ENCODE data around the gene MINDY2. TPM values are rescaled to one million over a fixed set of nuclear protein-coding genes. Genes with fewer than 3 reads are reported as not detected.

Gene MINDY2
- total RNA-seq, 2 donors from 2014 or later = 26.6 to 32.5 TPM

GRCh38 chr15:58748040-58748851, 22.9 kb upstream of the MINDY2 start:
- Histone ChIP-seq H3K9me3 (ENCODE audit: control insufficient read depth, low read length) (no peaks in the 10 kb centered on the region), H3K36me3 (ENCODE audit: control insufficient read depth, insufficient read depth, low read length) (no peaks in the 10 kb centered on the region), H3K9ac (ENCODE audit: extremely low read depth, low read length, poor library complexity, severe bottlenecking) (peak overlapping the region; percentile 68), H3K27ac (ENCODE audit: low read depth, low read length) (peak overlapping the region; percentile 97), H3K4me1 (ENCODE audit: control insufficient read depth, insufficient read depth, low read length) (peaks cover 4% of the 10 kb centered on the region), H3K27me3 (ENCODE audit: control insufficient read depth, insufficient read depth, low read length, poor library complexity, severe bottlenecking) (no peaks in the 10 kb centered on the region), H3K4me3 (ENCODE audit: low read length) (peak overlapping the region; percentile 96)
- H3K27ac Mint-ChIP-seq = peak overlapping the region; percentile 99
- no peak for TF ChIP-seq CTCF (conservative IDR thresholded peaks at IDR 0.05)
- no peaks in the 10 kb centered on the region for H3K27me3 Mint-ChIP-seq (ENCODE audit: insufficient read depth)
- no peak for DNase-seq
- H3K4me3 Mint-ChIP-seq = peak overlapping the region; percentile 99
- no peaks in the 10 kb centered on the region for H3K9me3 Mint-ChIP-seq
- H3K36me3 Mint-ChIP-seq (ENCODE audit: low read depth) = no peaks in the 10 kb centered on the region
- H3K4me1 Mint-ChIP-seq = peaks cover 33% of the 10 kb centered on the region
- WGBS, 2 experiments (ENCODE audit: insufficient coverage in 1 of 2, insufficient read length in 1 of 2) = 11 to 12% methylated on average over 7 to 13 of the region's 14 CpGs

- DNase-seq = peak; percentile 79
- H3K4me3 Mint-ChIP-seq = peak overlapping the region; percentile 99
- no peak for TF ChIP-seq CTCF (conservative IDR thresholded peaks at IDR 0.05)
- peak overlapping the region; percentile 99 for H3K27ac Mint-ChIP-seq
- H3K4me1 Mint-ChIP-seq = peaks cover 29% of the 10 kb centered on the region
- H3K27me3 Mint-ChIP-seq (ENCODE audit: insufficient read depth) = no peaks in the 10 kb centered on the region
- Histone ChIP-seq H3K27ac (ENCODE audit: low read depth, low read length) (peak overlapping the region; percentile 97), H3K9ac (ENCODE audit: extremely low read depth, low read length, poor library complexity, severe bottlenecking) (peak overlapping the region; percentile 68), H3K27me3 (ENCODE audit: control insufficient read depth, insufficient read depth, low read length, poor library complexity, severe bottlenecking) (no peaks in the 10 kb centered on the region), H3K4me1 (ENCODE audit: control insufficient read depth, insufficient read depth, low read length) (peaks cover 4% of the 10 kb centered on the region), H3K9me3 (ENCODE audit: control insufficient read depth, low read length) (no peaks in the 10 kb centered on the region), H3K4me3 (ENCODE audit: low read length) (peak overlapping the region; percentile 96), H3K36me3 (ENCODE audit: control insufficient read depth, insufficient read depth, low read length) (no peaks in the 10 kb centered on the region)
- H3K9me3 Mint-ChIP-seq = no peaks in the 10 kb centered on the region
- 0% methylated on average over 24 to 81 of the region's 81 CpGs for WGBS, 2 experiments (ENCODE audit: insufficient coverage in 1 of 2, insufficient read length in 1 of 2)
- H3K36me3 Mint-ChIP-seq (ENCODE audit: low read depth) = no peaks in the 10 kb centered on the region
Observed at GRCh38 chr15:58748852-58749531, 22.1 kb upstream of the MINDY2 start.

- no peaks in the 10 kb centered on the region for H3K27me3 Mint-ChIP-seq (ENCODE audit: insufficient read depth)
- peak within 1 kb of the TSS; percentile 99 for H3K4me3 Mint-ChIP-seq
- Histone ChIP-seq H3K4me1 (ENCODE audit: control insufficient read depth, insufficient read depth, low read length) (peaks cover 4% of the 10 kb centered on the region), H3K36me3 (ENCODE audit: control insufficient read depth, insufficient read depth, low read length) (no peaks in the 10 kb centered on the region), H3K27me3 (ENCODE audit: control insufficient read depth, insufficient read depth, low read length, poor library complexity, severe bottlenecking) (no peaks in the 10 kb centered on the region), H3K9ac (ENCODE audit: extremely low read depth, low read length, poor library complexity, severe bottlenecking) (peak within 1 kb of the TSS; percentile 68), H3K4me3 (ENCODE audit: low read length) (peak within 1 kb of the TSS; percentile 96), H3K9me3 (ENCODE audit: control insufficient read depth, low read length) (no peaks in the 10 kb centered on the region), H3K27ac (ENCODE audit: low read depth, low read length) (peak within 1 kb of the TSS; percentile 97)
- H3K4me1 Mint-ChIP-seq = peaks cover 24% of the 10 kb centered on the region
- DNase-seq = peak; percentile 99
- WGBS, 2 experiments (ENCODE audit: insufficient coverage in 1 of 2, insufficient read length in 1 of 2) = 2 to 7% methylated on average over 12 to 62 of the region's 62 CpGs
- H3K36me3 Mint-ChIP-seq (ENCODE audit: low read depth) = no peaks in the 10 kb centered on the region
- peak within 1 kb of the TSS; percentile 99 for H3K27ac Mint-ChIP-seq
- no peaks in the 10 kb centered on the region for H3K9me3 Mint-ChIP-seq
- TF ChIP-seq CTCF (conservative IDR thresholded peaks at IDR 0.05) = no peak
Observed at GRCh38 chr15:58749532-58750337, 21.4 kb upstream of the MINDY2 start, which contains the start of gene ADAM10. Gene ADAM10 (minus strand): TSS chr15:58749707. CDS start chr15:58749534, 173 bp downstream.
